HG03196 (cell line): ENCODE measurements around the gene GPC6.

Source experiments
- ATAC-seq: cut with Tn5 transposase; IDR thresholded peaks from one replicate; pipeline ENCODE4 v1.9.1; 2021; ENCODE audit not compliant: unreplicated experiment

Gene GPC6

GRCh38 chr13:93230261-93230855, 3.8 kb downstream of the GPC6 start:
- ATAC-seq = no peak

GRCh38 chr13:93231867-93232266, 5.3 kb downstream of the GPC6 start:
- no peak for ATAC-seq

GRCh38 chr13:93233997-93234416, 7.4 kb downstream of the GPC6 start:
- ATAC-seq = no peak

DNA sequence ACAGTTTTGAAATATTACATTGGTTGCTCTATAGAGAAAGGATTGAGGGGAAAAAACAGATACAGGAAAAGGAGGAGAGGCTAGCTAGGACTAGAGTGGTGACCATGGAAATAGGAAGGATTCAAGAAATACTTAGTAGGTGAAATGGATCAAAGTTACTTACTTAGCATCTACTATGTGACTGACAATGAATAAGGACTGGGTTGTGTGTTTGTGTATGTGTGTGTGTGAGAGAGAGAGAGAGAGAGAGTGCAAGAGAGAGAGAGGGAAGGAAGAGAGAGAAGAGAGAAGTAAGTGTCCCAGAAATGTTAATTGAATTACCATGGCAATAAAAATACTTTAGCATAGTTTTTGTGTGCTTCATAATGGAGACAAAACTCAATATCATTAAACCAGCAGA, 7.9 kb downstream of the GPC6 start:
- ATAC-seq = no peak

GRCh38 chr13:93235258-93236015, 8.8 kb downstream of the GPC6 start:
- no peak for ATAC-seq

- ATAC-seq = no peak
These were observed 12.1 kb downstream of the GPC6 start for GRCh38 chr13:93238711-93239110.

- ATAC-seq = no peak
These were observed 16.9 kb downstream of the GPC6 start for GRCh38 chr13:93243375-93244063.

DNA sequence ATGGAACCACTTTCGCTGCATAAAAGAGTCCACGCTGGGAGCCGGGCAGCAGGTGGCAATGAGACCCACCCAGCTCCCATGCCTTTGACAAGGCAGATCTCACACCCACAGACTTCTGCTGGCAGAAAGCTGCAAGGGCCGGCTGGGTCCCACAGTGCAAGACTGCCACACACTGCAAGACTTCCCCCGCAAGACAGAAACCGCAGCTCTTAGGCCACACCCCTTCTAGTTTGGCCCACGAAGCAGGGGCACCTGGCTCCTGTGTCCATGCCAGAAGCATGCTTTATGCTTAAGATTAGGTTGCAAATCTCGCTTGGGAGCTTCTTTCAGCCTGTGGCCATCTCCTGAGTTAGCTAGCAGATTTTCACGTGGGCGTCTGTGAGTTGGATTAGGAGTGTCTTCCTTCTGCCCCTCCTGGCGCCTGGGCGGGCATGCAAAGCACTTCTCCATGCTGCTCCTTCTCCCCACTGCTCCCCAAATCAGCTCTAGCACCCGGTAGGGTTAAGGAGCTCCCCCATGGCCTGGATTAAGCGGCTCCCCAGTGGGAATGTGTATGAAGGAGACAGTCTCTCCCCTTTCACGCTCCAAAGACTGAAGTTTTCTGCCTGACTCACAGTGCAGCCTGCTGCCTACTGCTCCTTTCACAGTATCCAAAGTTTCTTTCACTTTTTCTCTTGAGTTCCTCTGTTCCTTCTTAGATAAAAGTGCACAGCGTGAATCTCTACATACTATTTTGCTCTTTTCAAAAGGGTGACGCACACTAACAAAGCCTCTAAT, 17.7 kb downstream of the GPC6 start:
- ATAC-seq = no peak

DNA sequence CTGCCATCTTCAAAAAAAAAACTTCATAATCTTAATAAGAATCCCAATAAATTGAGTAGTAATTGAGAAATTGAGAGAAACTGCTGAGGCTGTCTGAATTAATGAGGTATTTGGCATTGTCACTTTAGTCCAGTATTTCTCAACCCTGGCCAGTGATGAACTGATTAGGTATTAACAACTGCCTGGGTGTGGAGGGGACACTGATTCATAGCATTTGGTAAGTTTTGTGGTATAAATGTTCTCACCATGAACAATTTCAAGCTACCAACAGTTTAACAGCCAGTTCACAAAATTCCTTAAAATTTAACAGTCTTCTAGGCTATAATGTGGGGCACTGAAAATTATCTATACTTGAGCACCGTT, 18.3 kb downstream of the GPC6 start:
- no peak for ATAC-seq

DNA sequence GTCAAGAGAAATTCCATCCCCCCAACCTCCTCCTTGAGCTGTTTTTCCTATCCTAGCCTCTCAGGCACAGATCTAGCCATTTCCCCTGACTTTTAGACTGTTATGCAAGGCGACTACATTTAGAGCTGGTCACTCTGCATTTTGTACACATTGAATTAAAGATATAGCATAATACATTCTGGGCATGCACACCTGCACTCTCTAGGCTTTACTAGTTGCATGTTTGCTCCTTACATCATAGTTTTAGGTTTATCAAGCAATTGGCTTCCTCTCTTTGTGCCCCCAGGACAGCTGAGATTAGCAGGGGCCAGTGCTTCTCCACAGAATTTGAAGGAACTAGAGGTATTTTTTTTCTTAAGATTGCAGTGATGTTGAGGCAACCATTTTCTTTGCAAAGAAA, 19.5 kb downstream of the GPC6 start:
- ATAC-seq = no peak

GRCh38 chr13:93248627-93249047, 22.0 kb downstream of the GPC6 start:
- ATAC-seq = no peak

DNA sequence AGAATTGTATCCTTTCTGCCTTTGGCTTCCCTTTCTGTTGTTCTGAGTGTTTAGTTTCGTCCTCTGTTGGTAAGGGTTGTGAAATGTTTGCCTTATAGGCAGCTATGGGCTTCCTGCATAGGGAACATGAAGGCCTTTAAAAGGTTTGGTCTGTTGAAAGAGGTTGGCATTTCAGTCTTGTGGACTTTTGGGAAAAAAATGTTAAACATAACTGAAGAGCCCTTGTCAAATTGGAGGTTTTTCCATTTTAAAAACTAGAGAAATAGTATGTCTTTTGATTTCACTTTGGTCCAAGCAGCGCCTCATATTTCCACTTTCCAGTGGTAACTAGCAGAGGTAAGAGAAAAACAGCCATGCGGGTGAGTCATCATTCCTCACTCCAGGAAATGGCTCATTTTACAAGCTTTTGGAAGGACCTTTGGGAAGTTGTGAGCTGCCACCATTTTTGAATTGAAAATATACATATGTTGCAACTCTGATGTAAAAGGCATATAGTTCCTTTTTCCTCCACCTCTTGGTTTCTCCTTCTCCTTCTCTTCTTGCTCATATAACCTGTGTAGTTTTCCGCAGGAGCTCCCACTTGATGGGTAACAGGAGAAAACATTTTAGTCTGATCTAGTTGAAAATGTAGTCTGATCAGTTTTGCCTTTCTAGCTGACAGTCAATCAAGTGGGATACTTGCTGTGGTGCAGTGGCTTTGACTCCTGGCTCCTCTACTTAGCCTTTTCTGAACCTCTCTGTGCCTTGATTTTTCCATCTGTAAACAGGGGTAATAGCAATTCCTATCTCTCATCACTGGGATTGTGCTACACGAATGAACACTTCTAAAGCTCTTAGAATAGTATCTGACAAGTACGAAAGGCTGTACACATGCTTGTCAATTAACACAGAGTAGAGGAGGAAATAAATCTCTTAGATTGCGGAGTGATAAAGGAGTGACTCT, 23.0 kb downstream of the GPC6 start:
- no peak for ATAC-seq

DNA sequence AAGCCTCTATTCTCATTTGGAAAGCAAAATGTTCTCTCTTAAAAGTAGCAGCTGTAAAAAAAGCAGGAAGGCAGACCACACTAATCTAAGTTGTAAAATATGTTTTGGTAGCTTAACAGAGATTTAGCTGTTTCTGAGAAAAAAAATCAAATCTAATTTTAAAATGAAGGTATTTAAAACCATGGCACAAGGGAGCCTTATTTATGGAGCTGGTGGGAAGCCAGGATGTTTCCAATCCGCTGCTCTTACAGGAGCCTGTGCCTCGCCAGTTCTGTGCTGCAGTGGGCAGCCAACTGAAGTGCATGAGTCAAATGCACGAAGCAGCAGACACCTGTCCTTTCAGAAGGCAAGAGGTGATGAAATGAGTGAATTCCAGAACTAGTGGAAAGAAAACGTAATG, 28.2 kb downstream of the GPC6 start:
- ATAC-seq = no peak

DNA sequence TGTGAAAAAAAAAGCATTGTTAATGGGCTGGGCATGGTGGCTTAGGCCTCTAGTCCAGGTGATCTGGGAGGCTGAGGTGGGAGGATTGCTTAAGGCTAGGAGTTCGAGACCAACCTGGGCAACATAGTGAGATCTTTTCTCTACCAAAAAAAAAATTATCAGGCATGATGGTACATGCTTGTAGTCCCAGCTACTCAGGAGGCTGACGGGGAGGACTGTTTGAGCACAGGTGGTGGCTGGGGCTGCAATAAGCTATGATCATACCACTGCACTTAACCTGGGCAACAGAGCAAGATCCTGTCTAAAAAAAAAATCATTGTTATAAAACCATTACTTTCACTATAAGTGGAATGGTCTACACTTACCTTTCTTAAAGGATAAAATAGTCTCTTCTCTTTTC, 30.4 kb downstream of the GPC6 start:
- ATAC-seq = no peak

GRCh38 chr13:93259527-93260080, 33.0 kb downstream of the GPC6 start:
- no peak for ATAC-seq

DNA sequence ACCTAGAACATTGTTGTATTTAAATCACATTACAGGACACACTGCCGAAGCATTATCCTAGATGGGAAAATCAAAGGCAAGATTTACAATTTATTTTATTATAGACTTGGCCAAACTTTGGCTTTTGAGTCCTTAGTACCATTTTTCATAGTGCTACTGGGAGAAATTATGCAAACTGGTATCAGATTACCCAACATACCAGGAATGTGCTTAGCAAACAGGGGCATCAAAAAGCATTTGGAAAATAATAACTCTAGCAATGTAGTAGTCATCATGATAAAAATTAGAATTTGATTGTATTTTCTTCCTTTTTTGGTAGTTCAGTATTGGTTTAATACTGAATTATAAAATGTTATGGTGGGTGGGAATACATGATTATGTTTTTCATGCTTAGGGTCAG, 34.0 kb downstream of the GPC6 start:
- ATAC-seq = no peak

DNA sequence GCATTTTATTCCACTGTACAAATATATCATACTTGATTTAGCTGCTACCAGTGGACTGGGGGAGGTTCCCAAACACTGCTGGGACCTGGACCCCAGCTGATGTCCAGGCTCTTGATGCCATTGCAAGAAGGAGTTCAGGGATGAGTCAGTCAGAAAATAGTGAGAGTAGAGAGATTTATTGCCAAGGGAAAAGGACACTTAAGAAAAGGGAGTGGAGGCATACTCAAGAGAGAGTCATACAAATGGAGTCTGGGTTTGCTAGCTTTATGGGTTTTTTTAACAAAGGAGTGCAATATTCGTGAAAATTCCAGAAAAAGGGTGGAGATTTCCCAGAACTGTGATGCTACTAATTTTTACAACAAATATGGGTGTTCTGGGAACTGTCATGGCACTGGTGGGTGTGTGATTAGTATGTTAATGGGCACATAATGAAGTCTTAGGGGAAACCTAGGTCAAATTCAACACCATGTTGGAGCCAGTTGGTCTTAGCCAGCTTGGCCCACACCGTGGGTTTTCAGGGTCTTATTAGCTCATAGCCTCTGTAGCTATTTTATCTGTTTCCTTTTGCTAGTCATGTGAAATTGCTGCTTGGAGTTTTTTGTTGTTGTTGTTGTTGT, 36.2 kb downstream of the GPC6 start:
- no peak for ATAC-seq

GRCh38 chr13:93264876-93265275, 38.3 kb downstream of the GPC6 start:
- no peak for ATAC-seq

DNA sequence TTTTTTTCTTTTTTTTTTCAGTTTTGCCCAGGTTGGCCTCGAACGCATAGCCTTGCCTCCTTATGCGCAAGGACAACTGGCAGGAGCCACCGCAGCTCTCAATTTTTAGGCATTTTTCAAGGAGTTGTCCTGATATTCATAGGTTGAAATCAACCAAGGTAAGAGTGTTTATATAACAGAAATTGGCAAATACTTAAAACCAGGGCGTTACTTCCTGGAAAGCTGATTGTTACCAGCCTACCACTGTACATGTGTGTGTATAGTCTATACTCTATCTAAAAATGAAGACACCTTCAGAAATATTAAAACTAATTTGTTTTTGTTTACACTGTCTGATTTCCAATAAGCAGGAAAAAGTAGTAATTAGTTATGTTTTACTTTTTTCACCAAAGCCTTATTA, 39.2 kb downstream of the GPC6 start:
- no peak for ATAC-seq

DNA sequence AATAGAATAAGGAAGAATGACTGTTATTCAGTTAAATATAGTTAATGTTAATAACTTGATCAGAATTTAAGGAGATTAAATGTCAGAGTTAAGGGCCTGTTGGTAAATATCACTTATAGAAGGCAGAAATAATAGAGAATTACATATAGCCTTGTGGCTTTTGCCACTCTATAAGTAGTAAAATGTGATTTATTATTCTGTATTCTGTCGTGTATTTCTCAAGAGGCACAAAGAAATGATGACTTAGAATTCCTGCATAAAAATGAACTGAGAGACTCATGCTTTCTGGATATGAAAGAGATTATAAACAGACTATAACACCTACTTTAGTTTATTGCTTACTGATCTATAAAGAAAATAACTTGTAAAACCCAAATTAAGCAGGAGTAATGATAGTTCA, 40.1 kb downstream of the GPC6 start:
- ATAC-seq = no peak
